GM23338 (cell line): ENCODE measurements around the gene VRK3. TPM values are rescaled to one million over a fixed set of nuclear protein-coding genes. Genes with fewer than 3 reads are reported as not detected.
A peak's percentile ranks its signal among the peaks of the same experiment; 100 is the strongest.

ENCODE experiments used
- ATAC-seq: fragments of 200-7000 bp; cut with Tn5 transposase; 3 replicates; pipeline ENCODE4 v1.9.1; 2020
- DNase-seq: peaks from one replicate; pipeline ENCODE4 v3.0.0-alpha.2; 2015; ENCODE audit warnings: low spot score
- H2AFZ ChIP-seq: fragments of 200-600 bp; sonication (generic); 2 replicates; pipeline ENCODE4 v1.8.0; 2016; ENCODE audit warnings: antibody characterized with exemption, mild to moderate bottlenecking, moderate library complexity
- H3F3A ChIP-seq: fragments of 200-600 bp; sonication (generic); replicated peaks from 2 replicates; pipeline ENCODE4 v1.8.0; 2017; ENCODE audit warnings: antibody characterized with exemption, mixed run types, low read depth
- H3K27ac ChIP-seq: fragments of 200-600 bp; sonication (generic); 2 replicates; pipeline ENCODE4 v1.6.1; 2016; ENCODE audit warnings: low read depth
- H3K27me3 ChIP-seq: fragments of 200-600 bp; sonication (generic); 2 replicates; pipeline ENCODE4 v1.8.0; 2016; ENCODE audit warnings: mild to moderate bottlenecking, mixed run types, moderate library complexity; ENCODE audit not compliant: insufficient read depth
- H3K36me3 ChIP-seq: fragments of 200-600 bp; sonication (generic); 2 replicates; pipeline ENCODE4 v1.8.0; 2016; ENCODE audit warnings: mild to moderate bottlenecking; ENCODE audit not compliant: insufficient read depth
- H3K4me1 ChIP-seq: fragments of 200-600 bp; sonication (generic); 2 replicates; pipeline ENCODE4 v1.8.0; 2016; ENCODE audit warnings: mild to moderate bottlenecking, moderate library complexity; ENCODE audit not compliant: insufficient read depth
- H3K4me2 ChIP-seq: fragments of 200-600 bp; sonication (generic); 2 replicates; pipeline ENCODE4 v1.7.1; 2017; ENCODE audit warnings: mixed run types
- H3K4me3 ChIP-seq: fragments of 200-600 bp; sonication (generic); 2 replicates; pipeline ENCODE4 v1.6.1; 2016; ENCODE audit warnings: mixed run types
- H3K79me2 ChIP-seq: fragments of 200-600 bp; sonication (generic); replicated peaks from 2 replicates; pipeline ENCODE4 v1.8.0; 2017; ENCODE audit warnings: mild to moderate bottlenecking; ENCODE audit not compliant: insufficient read depth
- H3K9me2 ChIP-seq: fragments of 200-600 bp; sonication (generic); 2 replicates; pipeline ENCODE4 v1.8.0; 2017; ENCODE audit not compliant: insufficient read depth
- H4K20me1 ChIP-seq: fragments of 200-600 bp; sonication (generic); replicated peaks from 2 replicates; pipeline ENCODE4 v1.8.0; 2017; ENCODE audit warnings: mild to moderate bottlenecking; ENCODE audit not compliant: insufficient read depth
- H3K27ac Mint-ChIP-seq: 2 replicates; pipeline ENCODE4 v1.8.0; 2020; ENCODE audit warnings: inconsistent platforms, mild to moderate bottlenecking, moderate library complexity, mixed read lengths
- H3K27me3 Mint-ChIP-seq: 3 replicates; pipeline ENCODE4 v1.8.0; 2022; ENCODE audit warnings: low read depth, mild to moderate bottlenecking, moderate library complexity, mixed read lengths, inconsistent platforms; ENCODE audit not compliant: insufficient read depth, poor library complexity
- H3K36me3 Mint-ChIP-seq: 3 replicates; pipeline ENCODE4 v1.8.0; 2021; ENCODE audit warnings: low read depth, mild to moderate bottlenecking, inconsistent platforms, moderate library complexity, mixed read lengths
- H3K4me1 Mint-ChIP-seq: 3 replicates; pipeline ENCODE4 v1.8.0; 2020; ENCODE audit warnings: mild to moderate bottlenecking, inconsistent platforms, mixed read lengths
- H3K4me3 Mint-ChIP-seq: 3 replicates; pipeline ENCODE4 v1.8.0; 2021; ENCODE audit warnings: moderate library complexity, mild to moderate bottlenecking, inconsistent platforms, mixed read lengths
- H3K9me3 Mint-ChIP-seq: 3 replicates; pipeline ENCODE4 v1.8.0; 2020; ENCODE audit warnings: moderate library complexity, mild to moderate bottlenecking, inconsistent platforms, mixed read lengths
- CREB1 ChIP-seq: fragments of 250-450 bp; sonication (Bioruptor Pico); IDR thresholded peaks from 2 replicates; pipeline ENCODE4 v1.5.0; 2020; ENCODE audit warnings: low read depth, mild to moderate bottlenecking, moderate library complexity
- CTCF ChIP-seq, 2 experiments: fragments of 200-600 bp in 1 of 2; sonication (generic) in 1 of 2; conservative IDR thresholded peaks; 2 replicates each; pipeline versions ENCODE4 v1.5.1 to v1.6.1; 2016 to 2017; ENCODE audit warnings: antibody characterized with exemption in 2 of 2, low read depth in 2 of 2, mild to moderate bottlenecking in 2 of 2, moderate library complexity in 1 of 2
- EZH2 ChIP-seq: fragments of 200-600 bp; sonication (generic); IDR thresholded peaks from one replicate; pipeline ENCODE4 v1.8.0; 2017; ENCODE audit warnings: antibody characterized with exemption, mild to moderate bottlenecking, low read depth; ENCODE audit not compliant: unreplicated experiment
- JUNB ChIP-seq: IDR thresholded peaks from one replicate; pipeline ENCODE4 v1.6.1; 2016; ENCODE audit warnings: antibody characterized with exemption; ENCODE audit not compliant: unreplicated experiment
- NANOG ChIP-seq: IDR thresholded peaks from 2 replicates; pipeline ENCODE4 v1.6.1; 2016; ENCODE audit warnings: antibody characterized with exemption, borderline replicate concordance
- POLR2AphosphoS5 ChIP-seq: IDR thresholded peaks from 2 replicates; pipeline ENCODE4 v1.6.1; 2016; ENCODE audit warnings: antibody characterized with exemption, low read depth
- REST ChIP-seq: IDR thresholded peaks from one replicate; pipeline ENCODE4 v1.6.1; 2018; ENCODE audit warnings: antibody characterized with exemption; ENCODE audit not compliant: unreplicated experiment
- ZNF114 ChIP-seq: fragments of 250-450 bp; sonication (Bioruptor Pico); IDR thresholded peaks from 2 replicates; pipeline ENCODE4 v1.5.0; 2020; ENCODE audit warnings: mild to moderate bottlenecking, moderate library complexity
- ZNF331 ChIP-seq: fragments of 250-450 bp; sonication (Bioruptor Pico); IDR thresholded peaks from 2 replicates; pipeline ENCODE4 v1.5.0; 2020; ENCODE audit warnings: low read depth, mild to moderate bottlenecking, moderate library complexity
- ZNF462 ChIP-seq: fragments of 250-450 bp; sonication (Bioruptor Pico); IDR thresholded peaks from 2 replicates; pipeline ENCODE4 v1.5.0; 2020; ENCODE audit warnings: mild to moderate bottlenecking, moderate library complexity
- polyA plus RNA-seq: library from polyadenylated mRNA; unstranded; fragments of >200 nt; fragmentation: Nextera tagmentation; extraction: Ambion mirVana; gene quantifications from 2 replicates; pipeline ENCODE4 v1.2.1, GENCODE V29; 2016
- total RNA-seq: library from RNA; depleted of rRNA; stranded (reverse); fragments of >200 nt; shearing (Covaris generic); gene quantifications from 2 replicates; pipeline ENCODE4 v1.2.3, GENCODE V29; 2014

VRK3 gene
- total and polyA plus RNA-seq, 2 experiments from 2014 or later, result 17.4 to 29.1 TPM

GRCh38 chr19:49932731-49933131, 92.4 kb downstream of the VRK3 start (continued):
- TF ChIP-seq REST (no peak), NANOG (no peak)

- H3K4me3 Mint-ChIP-seq, result peak overlapping the region; percentile 14; the same call in 2 of the 3 replicates
- TF ChIP-seq NANOG, result no peak
- no peak for TF ChIP-seq ZNF331
- no peak for TF ChIP-seq ZNF462 (CRISPR knock-in tag)
- TF ChIP-seq CREB1 (CRISPR knock-in tag), result no peak
- no peak for TF ChIP-seq ZNF114 (CRISPR knock-in tag)
- no peak for TF ChIP-seq EZH2
- no peak for TF ChIP-seq CTCF (conservative IDR thresholded peaks at IDR 0.05; ENCODE audit: low read depth in 2 of 2)
- no peak for TF ChIP-seq REST
- TF ChIP-seq POLR2AphosphoS5, result no peak
- no peak for TF ChIP-seq JUNB
Measured at GRCh38 chr19:49932041-49932451, 93.1 kb downstream of the VRK3 start.

More at GRCh38 chr19:49932041-49932451, 93.1 kb downstream of the VRK3 start:
- no peaks in the 10 kb centered on the region for H3K27me3 ChIP-seq
- H2AFZ ChIP-seq, result no peak overlapping the region
- H3F3A ChIP-seq, result no peaks in the 10 kb centered on the region; the same call in 1 of the 2 replicates
- no peak overlapping the region for H3K4me2 ChIP-seq
- H4K20me1 ChIP-seq, result peaks cover 9% of the 10 kb centered on the region
- peaks cover 10% of the 10 kb centered on the region for H3K4me1 ChIP-seq
- no peak overlapping the region for H3K4me3 ChIP-seq
- no peaks in the 10 kb centered on the region for H3K9me2 ChIP-seq
- Mint-ChIP-seq H3K4me1 (peaks cover 20% of the 10 kb centered on the region), H3K36me3 (peaks cover 52% of the 10 kb centered on the region), H3K27me3 (peaks cover 25% of the 10 kb centered on the region), H3K9me3 (peaks cover 14% of the 10 kb centered on the region), H3K27ac (no peak overlapping the region)
- peaks cover 4% of the 10 kb centered on the region; the same call in 1 of the 2 replicates for H3K36me3 ChIP-seq
- DNase-seq (no peak), ATAC-seq (no peak)
- H3K79me2 ChIP-seq, result peaks cover 26% of the 10 kb centered on the region
- no peak overlapping the region for H3K27ac ChIP-seq
